Stimulated activated CD8-positive, alpha-beta memory T cell treated with anti-CD3 and anti-CD28 coated beads, Interleukin-2, amount 100 ng/mL, for 1 hour (primary cell): ENCODE data around the gene WDR93.

Experiments used
- DNase-seq, 2 donors: peaks; one replicate each; pipeline ENCODE4 v3.0.0-alpha.2; 2020; ENCODE audit warnings: low read depth in 2 of 2

Gene WDR93

GRCh38 chr15:89662893-89663626, 27.6 kb upstream of the WDR93 start:
- DNase-seq = no peak

- DNase-seq = no peak
Measured at GRCh38 chr15:89664441-89665350, 25.9 kb upstream of the WDR93 start.

- no peak for DNase-seq
Measured at GRCh38 chr15:89665449-89666181, 25.0 kb upstream of the WDR93 start.

- DNase-seq = no peak
Measured at GRCh38 chr15:89666184-89666857, 24.3 kb upstream of the WDR93 start.

- no peak for DNase-seq
Measured at GRCh38 chr15:89666858-89667705, 23.5 kb upstream of the WDR93 start.

GRCh38 chr15:89667706-89667960, 23.0 kb upstream of the WDR93 start:
- no peak for DNase-seq

GRCh38 chr15:89668171-89668570, 22.4 kb upstream of the WDR93 start:
- DNase-seq = no peak

- DNase-seq = no peak
Measured at GRCh38 chr15:89669309-89669865, 21.2 kb upstream of the WDR93 start.

GRCh38 chr15:89669941-89670340, 20.7 kb upstream of the WDR93 start:
- no peak for DNase-seq

GRCh38 chr15:89670971-89671560, 19.5 kb upstream of the WDR93 start:
- DNase-seq = no peak

GRCh38 chr15:89671687-89672086, 18.9 kb upstream of the WDR93 start:
- no peak for DNase-seq

- DNase-seq = no peak
Measured at GRCh38 chr15:89672221-89673164, 18.1 kb upstream of the WDR93 start.

GRCh38 chr15:89673165-89673512, 17.5 kb upstream of the WDR93 start:
- no peak for DNase-seq

GRCh38 chr15:89674526-89674925, 16.1 kb upstream of the WDR93 start:
- no peak for DNase-seq

- DNase-seq = no peak
Measured at GRCh38 chr15:89675606-89676005, 15.0 kb upstream of the WDR93 start.

- no peak for DNase-seq
Measured at GRCh38 chr15:89677381-89677780, 13.2 kb upstream of the WDR93 start.

GRCh38 chr15:89679212-89679611, 11.4 kb upstream of the WDR93 start, which contains the start of gene PLIN1:
Gene PLIN1 (minus strand): TSS chr15:89679367. CDS start chr15:89677489, 1,878 bp downstream.
- no peak for DNase-seq

GRCh38 chr15:89680282-89680873, 10.2 kb upstream of the WDR93 start:
- DNase-seq = no peak

- DNase-seq = no peak
Measured at GRCh38 chr15:89681146-89681545, 9.5 kb upstream of the WDR93 start.
